Activated CD4-positive, alpha-beta memory T cell treated with anti-CD3 and anti-CD28 coated beads for 36 hours (primary cell): Measurements from ENCODE around the gene MPO. TPM values are rescaled to one million over a fixed set of nuclear protein-coding genes. Genes with fewer than 3 reads are reported as not detected.

Source experiments
- CTCF ChIA-PET: fragments of 350-600 bp; sonication (Branson Sonifier 250); formaldehyde crosslinking; loops from one replicate; lab custom pipeline; 2021; ENCODE audit warnings: antibody characterized with exemption, inconsistent platforms; lab: Charles Lee
- POLR2A ChIA-PET: fragments of 350-600 bp; sonication (Branson Sonifier 250); formaldehyde crosslinking; loops from one replicate; lab custom pipeline; 2021; ENCODE audit warnings: antibody characterized with exemption; lab: Charles Lee
- DNase-seq: peaks from one replicate; pipeline ENCODE4 v3.0.0-alpha.2; 2020
- H3K27ac Mint-ChIP-seq: one replicate; pipeline ENCODE4 v1.8.0; 2021; ENCODE audit warnings: mixed read lengths
- H3K27me3 Mint-ChIP-seq: one replicate; pipeline ENCODE4 v1.8.0; 2021; ENCODE audit warnings: mixed read lengths
- H3K36me3 Mint-ChIP-seq: one replicate; pipeline ENCODE4 v1.8.0; 2021; ENCODE audit warnings: mixed read lengths
- H3K4me1 Mint-ChIP-seq: one replicate; pipeline ENCODE4 v1.8.0; 2021; ENCODE audit warnings: low read depth, mixed read lengths
- H3K4me3 Mint-ChIP-seq: one replicate; pipeline ENCODE4 v1.8.0; 2021; ENCODE audit warnings: mild to moderate bottlenecking, mixed read lengths
- H3K9me3 Mint-ChIP-seq: one replicate; pipeline ENCODE4 v1.8.0; 2021; ENCODE audit warnings: mixed read lengths
- intact Hi-C: fragments of 100-400 bp; cut with micrococcal nuclease; formaldehyde crosslinking; loops from one replicate; pipeline ENCODE4 v1.15.1; 2023
- total RNA-seq, 2 experiments: library from RNA; stranded (reverse); gene quantifications; one replicate each; pipeline ENCODE4 v1.2.3, GENCODE V29; 2021

The MPO gene
- total RNA-seq, 2 experiments from 2014 or later: 0.17 to 0.22 TPM

- Mint-ChIP-seq H3K27ac (no peak overlapping the region), H3K4me3 (no peak overlapping the region), H3K9me3 (no peaks in the 10 kb centered on the region), H3K27me3 (no peaks in the 10 kb centered on the region), H3K4me1 (peaks cover 5% of the 10 kb centered on the region), H3K36me3 (no peaks in the 10 kb centered on the region)
- ChIA-PET POLR2A (interaction anchor here (1.0 to 1.5 kb wide), 3 partner anchors 13 to 47 kb away, joined by 3 to 6 read pairs (median 4); partner anchors contain the start of gene SUPT4H1), CTCF (interaction anchor here (0.5 to 6.7 kb wide), 28 partner anchors 9 to 273 kb away, joined by 3 to 76 read pairs (median 6); partner anchors contain the start of genes HSF5, RNF43 and SUPT4H1)
- intact Hi-C loops: loop anchor here (1.0 to 5.0 kb wide), 2 partner anchors 112 to 142 kb away; partner anchors contain the start of gene RNF43
- DNase-seq: no peak
Observed at GRCh38 chr17:58304750-58305486, 24.2 kb upstream of the MPO start.

GRCh38 chr17:58303971-58304749 lies 23.4 kb upstream of the MPO start:
- ChIA-PET POLR2A (interaction anchor here (0.6 to 1.5 kb wide), 4 partner anchors 13 to 299 kb away, joined by 3 to 6 read pairs (median 4); partner anchors contain the start of gene SUPT4H1), CTCF (interaction anchor here (0.6 to 6.7 kb wide), 40 partner anchors 8 to 666 kb away, joined by 3 to 76 read pairs (median 5); partner anchors contain the start of genes HSF5, RNF43 and SUPT4H1)
- peak; percentile 72 for DNase-seq
- no peaks in the 10 kb centered on the region for H3K9me3 Mint-ChIP-seq
- no peaks in the 10 kb centered on the region for H3K36me3 Mint-ChIP-seq
- H3K4me3 Mint-ChIP-seq: no peak overlapping the region
- peaks cover 5% of the 10 kb centered on the region for H3K4me1 Mint-ChIP-seq
- no peak overlapping the region for H3K27ac Mint-ChIP-seq
- intact Hi-C loops: loop anchor here (1.0 to 5.0 kb wide), 2 partner anchors 113 to 143 kb away; partner anchors contain the start of gene RNF43
- H3K27me3 Mint-ChIP-seq: no peaks in the 10 kb centered on the region

GRCh38 chr17:58302919-58303585 lies 22.3 kb upstream of the MPO start:
- Mint-ChIP-seq H3K27me3 (no peaks in the 10 kb centered on the region), H3K4me1 (peaks cover 5% of the 10 kb centered on the region), H3K9me3 (no peaks in the 10 kb centered on the region), H3K27ac (no peak overlapping the region), H3K4me3 (no peak overlapping the region), H3K36me3 (no peaks in the 10 kb centered on the region)
- ChIA-PET POLR2A (no interaction called here), CTCF (interaction anchor here (0.7 to 6.7 kb wide), 19 partner anchors 9 to 185 kb away, joined by 3 to 76 read pairs (median 8); partner anchors contain the start of genes HSF5, RNF43 and SUPT4H1)
- intact Hi-C loops: loop anchor here (5.0 kb wide), 1 partner anchor 114 kb away; the partner anchor contains the start of gene RNF43
- no peak for DNase-seq

GRCh38 chr17:58302171-58302918 lies 21.6 kb upstream of the MPO start:
- ChIA-PET CTCF (interaction anchor here (0.8 to 6.7 kb wide), 4 partner anchors 14 to 185 kb away, joined by 3 to 76 read pairs (median 14); partner anchors contain the start of genes HSF5 and RNF43), POLR2A (interaction anchor here (1.2 kb wide), 1 partner anchor 15 kb away, joined by 3 read pairs; no protein-coding TSS in a partner anchor)
- Mint-ChIP-seq H3K4me3 (no peak overlapping the region), H3K4me1 (peaks cover 5% of the 10 kb centered on the region), H3K36me3 (no peaks in the 10 kb centered on the region), H3K27ac (no peak overlapping the region), H3K27me3 (no peaks in the 10 kb centered on the region), H3K9me3 (no peaks in the 10 kb centered on the region)
- no peak for DNase-seq
- intact Hi-C loops: loop anchor here (5.0 kb wide), 1 partner anchor 115 kb away; the partner anchor contains the start of gene RNF43

GRCh38 chr17:58301504-58302150 lies 20.9 kb upstream of the MPO start:
- POLR2A ChIA-PET: interaction anchor here (1.2 kb wide), 1 partner anchor 16 kb away, joined by 3 read pairs; no protein-coding TSS in a partner anchor
- Mint-ChIP-seq H3K4me1 (peaks cover 5% of the 10 kb centered on the region), H3K27me3 (no peaks in the 10 kb centered on the region), H3K36me3 (no peaks in the 10 kb centered on the region), H3K9me3 (no peaks in the 10 kb centered on the region), H3K27ac (no peak overlapping the region), H3K4me3 (no peak overlapping the region)
- CTCF ChIA-PET: interaction anchor here (1.1 kb wide), 1 partner anchor 186 kb away, joined by 4 read pairs; the partner anchor contains the start of gene HSF5
- no peak for DNase-seq
- intact Hi-C loops: loop anchor here (5.0 kb wide), 1 partner anchor 116 kb away; the partner anchor contains the start of gene RNF43

GRCh38 chr17:58300336-58300735 lies 19.6 kb upstream of the MPO start:
- no peaks in the 10 kb centered on the region for H3K36me3 Mint-ChIP-seq
- peaks cover 5% of the 10 kb centered on the region for H3K4me1 Mint-ChIP-seq
- no peaks in the 10 kb centered on the region for H3K27me3 Mint-ChIP-seq
- no peak for DNase-seq
- intact Hi-C loops: loop anchor here (5.0 kb wide), 1 partner anchor 117 kb away; the partner anchor contains the start of gene RNF43
- ChIA-PET POLR2A (no interaction called here), CTCF (no interaction called here)
- no peaks in the 10 kb centered on the region for H3K9me3 Mint-ChIP-seq
- H3K27ac Mint-ChIP-seq: no peak overlapping the region
- H3K4me3 Mint-ChIP-seq: no peak overlapping the region

- Mint-ChIP-seq H3K4me1 (no peaks in the 10 kb centered on the region), H3K9me3 (no peaks in the 10 kb centered on the region), H3K4me3 (no peak overlapping the region), H3K27ac (no peak overlapping the region), H3K36me3 (no peaks in the 10 kb centered on the region), H3K27me3 (peaks cover 1% of the 10 kb centered on the region)
- ChIA-PET CTCF (interaction anchor here (0.6 to 1.6 kb wide), 3 partner anchors 10 to 346 kb away, joined by 3 to 10 read pairs (median 3); no protein-coding TSS in a partner anchor), POLR2A (no interaction called here)
- no peak for DNase-seq
- intact Hi-C loops: no loop called here
Observed at GRCh38 chr17:58294034-58294433, 13.3 kb upstream of the MPO start.

GRCh38 chr17:58291246-58291645 lies 10.5 kb upstream of the MPO start:
- ChIA-PET CTCF (interaction anchor here (2.0 kb wide), 1 partner anchor 13 kb away, joined by 10 read pairs; no protein-coding TSS in a partner anchor), POLR2A (no interaction called here)

GRCh38 chr17:58289869-58290268 lies 9.1 kb upstream of the MPO start:
- POLR2A ChIA-PET: no interaction called here
- Mint-ChIP-seq H3K9me3 (no peaks in the 10 kb centered on the region), H3K27ac (no peak overlapping the region), H3K4me1 (no peaks in the 10 kb centered on the region), H3K4me3 (no peak overlapping the region), H3K27me3 (peaks cover 3% of the 10 kb centered on the region), H3K36me3 (no peaks in the 10 kb centered on the region)
- no peak for DNase-seq
- intact Hi-C loops: no loop called here
- CTCF ChIA-PET: interaction anchor here (0.7 kb wide), 1 partner anchor 95 kb away, joined by 4 read pairs; no protein-coding TSS in a partner anchor

More at GRCh38 chr17:58291246-58291645, 10.5 kb upstream of the MPO start:
- H3K27me3 Mint-ChIP-seq: peaks cover 3% of the 10 kb centered on the region
- H3K4me1 Mint-ChIP-seq: no peaks in the 10 kb centered on the region
- H3K36me3 Mint-ChIP-seq: no peaks in the 10 kb centered on the region
- H3K27ac Mint-ChIP-seq: no peak overlapping the region
- intact Hi-C loops: no loop called here
- no peak for DNase-seq
- no peak overlapping the region for H3K4me3 Mint-ChIP-seq
- no peaks in the 10 kb centered on the region for H3K9me3 Mint-ChIP-seq

GRCh38 chr17:58285422-58285810 lies 4.7 kb upstream of the MPO start:
- Mint-ChIP-seq H3K4me3 (no peak overlapping the region), H3K27ac (no peak overlapping the region), H3K36me3 (no peaks in the 10 kb centered on the region), H3K9me3 (no peaks in the 10 kb centered on the region), H3K27me3 (peaks cover 1% of the 10 kb centered on the region), H3K4me1 (no peaks in the 10 kb centered on the region)
- ChIA-PET POLR2A (no interaction called here), CTCF (no interaction called here)
- intact Hi-C loops: no loop called here
- no peak for DNase-seq
